Measurements from ENCODE around the gene LRP1B. TPM values are rescaled to one million over a fixed set of nuclear protein-coding genes. Genes with fewer than 3 reads are reported as not detected.
"Not testable (repeated sequence)": the region's sequence is repeated elsewhere in the genome, so short reads cannot be mapped to it uniquely, and the experiment has no call there.

LRP1B gene
- polyA plus RNA-seq, 3 donors, result 0.25 to 3.1 (median 2.2) TPM

DNA sequence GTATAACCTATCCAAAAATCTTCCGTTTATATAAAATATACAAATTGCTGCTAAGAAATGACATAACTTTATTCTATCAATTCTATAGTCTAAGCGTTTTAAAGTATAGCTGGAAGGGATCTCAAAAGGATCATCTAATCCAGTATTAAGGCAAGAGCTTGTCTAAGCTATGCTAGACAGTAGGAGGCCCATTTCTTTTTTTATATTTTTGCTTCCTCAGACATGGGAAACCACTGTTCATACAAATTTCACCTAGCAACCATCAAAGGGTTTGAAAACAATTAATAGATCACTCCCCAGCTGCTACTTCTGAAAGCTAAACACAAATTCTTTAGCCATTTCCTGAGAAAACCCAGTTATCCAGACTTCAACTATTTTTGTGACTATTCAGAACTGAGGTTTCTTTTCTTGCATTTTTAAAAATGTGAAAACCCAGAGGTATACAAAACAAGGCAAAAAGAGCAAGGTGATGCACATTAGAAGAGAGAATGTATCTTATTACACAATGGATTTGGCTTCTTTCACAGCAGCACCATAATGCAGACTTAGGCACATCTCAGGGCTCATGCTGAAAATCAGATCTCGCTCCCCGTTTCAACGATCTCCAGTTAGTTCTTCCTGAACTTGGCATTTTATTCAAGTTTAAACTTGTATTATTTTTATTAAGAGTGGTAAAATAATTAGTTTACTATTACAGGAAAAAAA is 274.4 kb downstream of the LRP1B start:
- no peak overlapping the region for H3K27ac ChIP-seq (ENCODE audit: low read depth, low read length)
- WGBS, 3 donors, result 81 to 84% (median 84%) methylated on average over 5 of the region's 5 CpGs

DNA sequence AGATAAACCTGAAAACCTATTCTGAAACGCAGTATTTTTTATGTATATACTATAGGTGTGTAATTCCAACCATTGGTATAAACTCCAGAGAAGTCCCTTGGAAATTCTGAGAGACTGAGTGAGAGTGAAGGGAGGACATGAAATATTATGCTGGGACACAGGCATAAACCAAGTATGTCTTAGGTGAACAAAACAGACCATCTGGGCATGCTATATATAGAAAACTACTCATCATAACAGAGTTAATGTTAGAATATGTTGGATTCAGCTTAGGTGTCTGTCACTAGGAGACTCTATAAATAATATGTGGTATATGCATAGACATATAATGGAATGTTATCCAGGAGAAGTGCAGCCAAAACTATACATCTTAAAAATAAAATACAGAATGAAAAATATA is 282.6 kb downstream of the LRP1B start:
- 79 to 86% (median 82%) methylated on average over 1 of the region's 1 CpG for WGBS, 3 donors
- H3K27ac ChIP-seq (ENCODE audit: low read depth, low read length), result no peak overlapping the region

DNA sequence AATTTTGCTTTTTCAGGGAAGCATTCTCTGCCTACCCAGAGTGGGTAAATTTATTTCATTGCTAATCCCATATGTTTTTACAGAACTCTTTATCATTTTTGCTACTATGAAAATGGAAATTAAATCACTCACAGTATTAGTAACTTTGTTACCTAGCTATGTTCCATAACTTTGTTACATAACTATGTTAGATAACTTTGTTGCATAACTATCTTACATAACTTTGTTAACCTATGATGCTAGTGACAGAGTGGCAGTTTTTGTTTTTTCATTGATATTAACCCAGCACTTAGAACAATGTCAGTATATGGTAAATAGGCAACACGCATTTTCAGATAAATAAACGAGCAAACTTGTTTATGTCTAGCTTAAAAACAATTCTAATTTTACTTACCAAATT is 286.6 kb downstream of the LRP1B start:
- no peak overlapping the region for H3K27ac ChIP-seq (ENCODE audit: low read depth, low read length)
- WGBS, 3 donors, result 85 to 95% (median 91%) methylated on average over 2 of the region's 2 CpGs

- 54 to 78% (median 71%) methylated on average over 1 of the region's 1 CpG for WGBS, 3 donors
- H3K27ac ChIP-seq (ENCODE audit: low read depth, low read length), result no peak overlapping the region
These were observed 295.7 kb downstream of the LRP1B start for GRCh38 chr2:141835103-141835502.

DNA sequence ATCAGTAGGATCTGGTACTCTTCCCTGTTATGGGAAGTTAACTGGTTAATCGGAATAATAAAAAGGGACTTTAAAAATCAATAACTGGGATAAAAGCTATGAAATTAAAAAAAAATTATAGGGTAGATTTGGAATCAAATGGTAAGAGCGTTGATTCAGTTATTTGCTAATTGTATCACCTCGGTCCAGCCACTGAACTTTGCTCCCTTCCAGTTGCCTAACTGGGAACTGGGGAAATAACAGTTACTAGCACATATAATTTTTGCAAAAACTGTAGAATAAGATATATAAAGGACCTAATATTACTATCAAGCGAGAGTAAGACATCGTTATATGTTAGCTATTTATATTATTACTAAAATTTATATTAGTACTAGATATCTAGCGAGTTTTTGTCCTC is 302.1 kb downstream of the LRP1B start:
- H3K27ac ChIP-seq (ENCODE audit: low read depth, low read length), result no peak overlapping the region
- 82 to 90% (median 89%) methylated on average over 6 of the region's 6 CpGs for WGBS, 3 donors

DNA sequence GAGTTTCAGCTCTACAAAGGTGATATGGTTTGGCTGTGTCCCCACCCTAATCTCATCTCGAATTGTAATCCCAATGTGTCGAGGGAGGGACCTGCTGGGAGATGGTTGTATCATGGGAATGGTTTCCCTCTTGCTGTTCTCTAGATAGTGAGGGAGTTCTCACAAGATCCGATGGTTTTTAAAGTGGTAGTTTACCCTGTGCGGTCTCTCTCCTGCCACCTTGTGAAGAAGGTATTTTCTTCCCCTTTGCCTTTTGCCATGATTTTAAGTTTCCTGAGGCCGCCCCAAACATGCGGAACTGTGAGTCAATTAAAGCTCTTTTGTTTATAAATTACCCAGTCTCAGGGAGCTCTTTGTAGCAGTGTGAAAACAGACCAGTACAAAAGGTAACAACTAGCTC is 306.0 kb downstream of the LRP1B start:
- no peak overlapping the region for H3K27ac ChIP-seq (ENCODE audit: low read depth, low read length)
- WGBS, 3 donors, result 78 to 84% (median 81%) methylated on average over 6 of the region's 6 CpGs

- 85 to 88% (median 86%) methylated on average over 3 of the region's 3 CpGs for WGBS, 3 donors
These were observed 309.9 kb downstream of the LRP1B start for GRCh38 chr2:141820893-141821292.

GRCh38 chr2:141815320-141815719 is 315.5 kb downstream of the LRP1B start:
- WGBS, 3 donors, result 68 to 83% (median 72%) methylated on average over 3 of the region's 3 CpGs
- H3K27ac ChIP-seq (ENCODE audit: low read depth, low read length), result not testable (repeated sequence)

More at GRCh38 chr2:141820893-141821292, 309.9 kb downstream of the LRP1B start:
- H3K27ac ChIP-seq (ENCODE audit: low read depth, low read length), result no peak overlapping the region

- 51 to 64% (median 53%) methylated on average over 2 of the region's 2 CpGs for WGBS, 3 donors
- H3K27ac ChIP-seq (ENCODE audit: low read depth, low read length), result no peak overlapping the region
These were observed 316.7 kb downstream of the LRP1B start for GRCh38 chr2:141814150-141814549.

DNA sequence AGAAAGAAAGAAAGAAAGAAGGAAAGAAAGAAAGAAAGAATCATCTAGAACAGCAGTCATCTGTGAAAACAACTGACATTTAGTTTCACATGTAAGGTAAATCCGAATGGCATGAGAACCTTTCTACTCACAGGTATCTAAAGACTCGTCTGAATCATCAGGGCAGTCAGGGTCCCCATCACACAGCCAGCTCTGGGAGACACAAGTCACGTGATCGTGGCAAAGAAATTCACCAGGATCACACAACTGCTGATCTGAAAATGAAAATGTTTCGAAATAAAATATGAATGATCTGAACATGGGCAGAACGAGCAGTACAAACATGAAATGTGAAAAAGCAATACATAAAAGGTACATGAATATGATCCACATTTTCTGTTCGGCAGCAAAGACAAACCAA is 320.7 kb downstream of the LRP1B start:
- 75 to 78% (median 76%) methylated on average over 7 of the region's 7 CpGs for WGBS, 3 donors
- H3K27ac ChIP-seq (ENCODE audit: low read depth, low read length), result no peak overlapping the region

- no peak overlapping the region for H3K27ac ChIP-seq (ENCODE audit: low read depth, low read length)
- WGBS, 3 donors, result 42 to 60% (median 57%) methylated on average over 1 of the region's 1 CpG
These were observed 324.7 kb downstream of the LRP1B start for GRCh38 chr2:141806090-141806489.

DNA sequence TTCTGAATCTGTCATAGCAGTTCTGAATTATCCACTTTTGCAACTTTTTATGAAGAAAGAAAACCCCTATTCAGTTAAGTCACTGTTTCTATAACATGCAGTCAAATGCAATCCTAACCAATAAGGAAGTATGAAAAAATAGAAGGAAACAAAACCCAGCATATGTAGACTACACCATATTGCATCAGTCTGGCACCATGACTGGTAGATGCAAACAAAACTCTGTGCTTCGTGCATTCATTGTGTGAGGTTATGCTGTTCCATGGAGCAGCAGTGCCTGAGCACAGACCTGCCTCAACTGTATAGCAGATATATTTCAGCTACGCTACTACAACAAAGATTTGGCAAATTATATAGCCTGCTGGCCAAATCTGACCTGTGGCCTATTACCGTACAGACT is 325.5 kb downstream of the LRP1B start:
- no peak overlapping the region for H3K27ac ChIP-seq (ENCODE audit: low read depth, low read length)
- WGBS, 3 donors, result 90 to 93% (median 93%) methylated on average over 3 of the region's 3 CpGs

DNA sequence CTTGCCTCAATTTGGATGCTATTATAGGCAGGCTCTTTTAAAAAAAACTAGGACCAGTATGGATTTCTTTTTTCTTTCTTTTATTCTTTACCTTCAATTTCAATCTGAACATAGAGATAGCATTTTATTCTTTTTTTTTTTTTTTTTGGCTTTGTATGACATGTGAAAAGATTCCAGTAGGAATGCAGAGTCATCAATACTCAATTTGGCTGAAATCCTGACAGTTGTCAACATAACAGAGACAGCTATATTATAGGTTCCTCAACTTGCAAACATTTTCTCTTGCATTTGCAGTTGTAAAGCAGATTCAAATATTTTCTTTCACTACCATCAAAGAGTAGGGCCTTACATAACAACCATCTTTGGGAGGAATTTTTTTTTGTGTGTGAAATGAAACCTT is 334.4 kb downstream of the LRP1B start:
- no peak overlapping the region for H3K27ac ChIP-seq (ENCODE audit: low read depth, low read length)

DNA sequence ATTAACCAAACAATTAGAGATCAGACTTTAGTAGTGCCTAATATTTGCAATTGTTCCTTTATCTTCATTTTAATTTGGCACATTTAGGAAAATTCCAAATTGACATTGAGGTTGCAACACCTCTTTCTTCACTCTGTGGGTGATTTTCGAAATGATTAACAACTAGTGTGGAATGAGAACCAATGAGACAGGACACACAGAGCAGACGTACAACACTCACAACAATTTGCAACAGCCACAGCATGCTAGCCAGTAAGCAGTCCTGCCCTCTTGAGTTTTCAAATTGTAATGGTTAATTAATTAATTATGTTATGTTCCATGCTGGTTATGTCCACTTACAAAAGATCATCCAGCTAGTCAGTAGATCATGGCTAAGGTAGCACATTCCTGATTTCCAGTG is 339.3 kb downstream of the LRP1B start:
- WGBS, 3 donors, result 56 to 67% (median 65%) methylated on average over 2 of the region's 2 CpGs
- H3K27ac ChIP-seq (ENCODE audit: low read depth, low read length), result no peak overlapping the region

DNA sequence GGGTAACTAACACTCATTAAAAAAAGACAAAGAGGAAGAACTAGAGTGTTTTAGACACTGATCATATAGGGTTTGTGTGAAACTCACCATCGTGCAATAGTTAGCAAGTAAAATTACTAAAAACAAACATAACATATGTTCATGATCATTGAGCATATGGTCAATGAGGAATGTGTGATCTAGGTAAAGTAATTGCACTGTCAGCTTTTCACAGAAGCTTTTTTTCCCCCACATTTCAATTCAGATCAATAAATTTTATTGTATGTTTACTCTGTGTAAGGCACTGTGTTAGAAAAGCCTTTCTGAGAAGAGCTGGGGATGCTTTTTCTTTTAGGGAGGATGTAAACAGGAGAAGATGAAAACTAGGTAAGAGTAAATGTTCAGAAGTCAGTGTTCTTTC is 348.2 kb downstream of the LRP1B start:
- H3K27ac ChIP-seq (ENCODE audit: low read depth, low read length), result no peak overlapping the region
- 51 to 67% (median 64%) methylated on average over 1 of the region's 1 CpG for WGBS, 3 donors

DNA sequence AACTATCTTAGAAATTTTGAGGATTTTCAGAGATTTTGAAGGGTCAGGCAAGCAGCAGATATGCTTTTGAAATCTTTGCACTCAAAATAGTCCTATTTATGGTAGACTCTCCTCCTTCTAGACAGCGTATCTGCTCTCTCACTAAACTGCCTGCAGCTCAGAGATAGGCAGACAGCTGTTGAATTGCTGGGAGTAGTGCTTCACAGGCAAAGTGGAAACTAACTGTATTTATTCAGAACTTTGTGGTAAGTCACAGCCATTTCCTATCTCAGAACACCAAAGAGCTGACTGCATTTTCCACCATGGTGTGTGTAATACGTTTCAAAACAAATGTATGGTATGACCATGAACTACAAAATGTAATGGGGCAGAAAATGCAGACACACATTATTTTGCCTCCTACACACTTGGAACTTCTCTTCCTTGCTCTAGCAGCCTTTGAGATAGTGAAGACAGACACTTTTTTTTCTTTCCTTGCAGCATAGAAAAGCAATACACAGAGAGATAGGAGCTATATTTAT is 352.4 kb downstream of the LRP1B start:
- 21 to 50% (median 31%) methylated on average over 2 of the region's 2 CpGs for WGBS, 3 donors
- no peak overlapping the region for H3K27ac ChIP-seq (ENCODE audit: low read depth, low read length)

DNA sequence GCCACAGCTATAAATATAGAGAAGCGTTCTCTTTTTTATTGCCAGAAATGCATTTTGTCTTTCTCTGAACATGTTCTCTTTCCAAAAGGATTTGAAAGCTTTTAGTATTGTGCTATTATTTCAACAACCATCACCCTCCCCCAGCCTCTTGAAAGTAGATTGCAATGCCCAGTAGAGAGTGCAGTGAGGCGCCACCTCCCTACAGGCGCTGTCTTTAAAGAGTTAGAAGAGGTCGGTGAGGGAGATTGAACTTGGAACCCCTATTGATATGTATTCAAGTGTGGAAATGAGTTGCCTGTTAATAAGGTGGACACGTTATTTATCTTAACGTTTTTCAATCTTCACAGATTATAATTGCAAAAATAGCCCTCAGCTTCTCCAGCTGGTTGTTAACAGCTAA is 360.3 kb downstream of the LRP1B start:
- 70 to 81% (median 71%) methylated on average over 6 of the region's 6 CpGs for WGBS, 3 donors
- H3K27ac ChIP-seq (ENCODE audit: low read depth, low read length), result no peak overlapping the region

GRCh38 chr2:141767691-141768090 is 363.1 kb downstream of the LRP1B start:
- no peak overlapping the region for H3K27ac ChIP-seq (ENCODE audit: low read depth, low read length)
- 85 to 91% (median 87%) methylated on average over 1 of the region's 1 CpG for WGBS, 3 donors

GRCh38 chr2:141767051-141767450 is 363.8 kb downstream of the LRP1B start:
- no peak overlapping the region for H3K27ac ChIP-seq (ENCODE audit: low read depth, low read length)
- WGBS, 3 donors, result 72 to 82% (median 80%) methylated on average over 2 of the region's 2 CpGs

GRCh38 chr2:141766225-141766624 is 364.6 kb downstream of the LRP1B start:
- WGBS, 3 donors, result 49 to 55% (median 53%) methylated on average over 2 of the region's 2 CpGs
- H3K27ac ChIP-seq (ENCODE audit: low read depth, low read length), result no peak overlapping the region
